NK-92 treated with Interleukin-12 subunit alpha and Interleukin-12 subunit beta, amount 100 ng/mL, for 24 hours (cell line): ENCODE measurements around the gene SYTL4.
A peak's percentile ranks its signal among the peaks of the same experiment; 100 is the strongest.
"Not testable (repeated sequence)": the region's sequence is repeated elsewhere in the genome, so short reads cannot be mapped to it uniquely, and the experiment has no call there.

Experiments used
- DNase-seq: peaks from one replicate; lab custom pipeline; 2025; lab: John Stamatoyannopoulos, UW

The SYTL4 gene

DNA sequence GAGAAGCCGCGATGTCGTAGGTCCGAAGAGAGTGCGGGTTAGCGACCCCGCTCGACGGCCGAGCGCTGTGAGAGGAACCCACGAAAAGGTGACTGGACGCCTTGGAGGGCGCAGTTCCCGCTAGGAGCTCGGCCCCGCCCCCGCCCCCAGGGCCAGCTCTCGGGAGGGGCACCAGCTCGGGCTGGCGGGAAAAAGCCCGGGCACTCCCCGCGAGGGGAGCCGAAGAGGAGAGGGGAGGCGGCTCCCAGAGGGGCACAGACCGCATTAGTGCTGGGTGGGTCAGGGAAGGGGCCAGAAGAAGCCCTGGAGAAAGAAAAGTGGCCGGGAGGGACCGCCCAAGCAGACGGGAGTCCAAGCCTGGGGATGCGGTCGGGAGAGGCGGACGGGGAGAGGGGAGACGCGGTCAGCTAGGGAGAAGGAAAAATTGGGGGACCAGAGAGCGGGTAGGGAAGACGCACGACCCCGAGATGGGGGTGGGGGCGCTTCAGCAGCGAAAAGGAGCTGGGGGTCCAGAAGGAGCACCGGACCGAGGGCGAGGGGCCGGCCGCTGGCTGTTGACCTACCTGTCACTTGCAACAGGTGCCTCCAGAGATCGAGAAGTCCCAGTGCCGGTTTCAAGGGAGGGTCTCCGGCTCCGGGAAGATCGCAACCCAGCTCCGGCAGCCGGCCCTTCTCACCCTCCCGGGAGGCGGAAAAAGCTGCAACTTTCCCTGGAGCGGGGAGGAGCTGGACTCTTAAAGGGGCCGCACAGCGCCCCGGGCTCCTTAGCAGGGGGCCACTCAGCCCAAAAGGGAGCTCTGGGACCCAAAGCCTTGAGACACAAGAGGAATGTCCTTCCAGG lies at the start of gene SYTL4:
Gene SYTL4 (minus strand): TSS at position 681 of the 841 bp plus-strand sequence. CDS start 30,084 bp downstream, outside the sequence.
- no peak for DNase-seq

- DNase-seq, result not testable (repeated sequence)
These were observed 37.5 kb upstream of the SYTL4 start for GRCh38 chrX:100769439-100769838.

- peak; percentile 46 for DNase-seq
These were observed 36.9 kb upstream of the SYTL4 start for GRCh38 chrX:100768679-100769338.

DNA sequence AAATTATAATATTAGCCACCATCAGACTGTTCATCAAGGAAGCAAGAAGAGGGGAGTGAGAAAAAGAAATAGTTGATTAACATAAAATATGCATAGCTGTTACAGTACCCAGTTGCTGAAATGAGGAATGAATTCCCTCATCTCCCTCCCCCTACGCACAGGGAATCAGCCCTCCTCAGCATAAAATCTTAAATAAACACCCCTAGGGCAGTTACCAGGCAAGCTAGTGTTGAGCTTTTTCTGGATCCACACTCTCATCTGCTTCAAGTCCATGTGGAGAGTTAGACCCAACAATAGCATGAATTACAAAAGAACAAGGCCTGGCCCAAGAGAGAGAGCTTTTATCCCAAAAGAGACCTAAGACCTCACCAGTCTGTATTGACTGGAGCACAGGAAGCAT lies 19.0 kb upstream of the SYTL4 start:
- no peak for DNase-seq

DNA sequence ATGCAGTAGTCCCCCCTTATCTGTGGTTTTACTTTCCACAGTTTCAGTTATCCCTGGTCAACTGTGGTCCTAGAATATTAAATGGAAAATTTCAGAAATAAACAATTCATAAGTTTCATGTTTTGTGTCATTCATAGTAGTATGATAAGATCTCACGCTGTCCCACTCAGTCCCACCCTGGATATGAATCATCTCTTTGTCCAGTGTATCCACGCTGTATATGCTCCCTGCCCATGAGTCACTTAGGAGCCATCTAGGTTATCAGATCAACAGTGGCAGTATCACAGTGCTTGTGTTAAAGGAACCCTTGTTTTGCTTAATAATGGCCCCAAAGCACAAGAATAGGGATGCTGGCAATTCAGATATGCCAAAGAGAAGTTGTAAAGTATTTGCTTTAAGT lies 16.2 kb upstream of the SYTL4 start:
- no peak for DNase-seq

DNA sequence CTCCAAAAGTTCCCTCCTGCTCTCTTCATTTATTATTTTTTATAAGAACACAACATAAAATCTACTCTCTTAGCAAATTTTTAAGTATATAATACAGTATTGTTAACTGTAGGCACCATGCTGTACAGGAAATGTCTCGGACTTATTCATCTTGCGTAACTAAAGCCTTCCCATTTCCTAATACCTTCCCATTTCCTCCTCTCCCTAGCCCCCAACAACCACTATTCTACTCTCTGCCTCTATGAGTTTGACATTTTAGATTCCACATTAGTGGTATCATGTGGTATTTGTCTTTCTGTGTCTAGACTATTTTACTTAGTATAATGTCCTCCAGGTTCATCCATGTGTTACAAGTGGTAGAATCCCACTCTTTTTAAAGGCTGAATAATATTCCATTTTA lies 15.8 kb upstream of the SYTL4 start:
- no peak for DNase-seq

- DNase-seq, result no peak
These were observed 15.2 kb upstream of the SYTL4 start for GRCh38 chrX:100747090-100747489.

DNA sequence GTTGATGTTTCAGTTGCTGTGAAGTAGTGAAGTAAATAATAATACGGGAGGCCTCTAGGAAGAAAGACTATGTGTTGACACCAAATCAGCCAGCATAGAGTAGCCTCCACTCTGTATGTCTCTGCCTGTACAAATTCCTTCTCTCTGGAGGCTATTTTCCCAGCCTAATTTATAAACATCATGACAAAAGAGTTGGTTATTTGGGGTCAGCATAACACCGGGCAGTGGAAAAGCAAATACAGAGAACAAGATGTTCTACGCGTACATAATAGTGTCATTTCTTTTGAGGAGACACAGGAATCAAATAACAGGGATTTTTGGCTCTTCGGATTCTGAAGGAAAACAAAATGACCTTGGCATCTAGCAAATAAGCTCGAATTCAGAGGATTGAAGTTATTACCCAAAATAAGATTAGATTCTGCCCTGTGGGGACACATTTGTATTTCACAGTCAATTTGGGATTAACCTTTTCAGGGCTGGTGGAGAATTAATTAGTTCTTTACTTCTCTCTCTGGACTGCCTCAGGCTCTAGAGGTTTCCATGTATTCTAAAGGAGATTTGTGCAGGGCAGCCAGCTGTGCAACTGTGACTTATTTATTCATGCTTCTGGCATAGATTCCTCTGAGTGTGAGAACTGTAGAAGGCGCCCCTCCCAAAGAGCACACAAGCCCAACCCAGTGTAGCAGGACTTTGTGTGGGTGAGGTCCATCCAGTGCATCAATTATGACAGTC lies 14.1 kb upstream of the SYTL4 start:
- no peak for DNase-seq

DNA sequence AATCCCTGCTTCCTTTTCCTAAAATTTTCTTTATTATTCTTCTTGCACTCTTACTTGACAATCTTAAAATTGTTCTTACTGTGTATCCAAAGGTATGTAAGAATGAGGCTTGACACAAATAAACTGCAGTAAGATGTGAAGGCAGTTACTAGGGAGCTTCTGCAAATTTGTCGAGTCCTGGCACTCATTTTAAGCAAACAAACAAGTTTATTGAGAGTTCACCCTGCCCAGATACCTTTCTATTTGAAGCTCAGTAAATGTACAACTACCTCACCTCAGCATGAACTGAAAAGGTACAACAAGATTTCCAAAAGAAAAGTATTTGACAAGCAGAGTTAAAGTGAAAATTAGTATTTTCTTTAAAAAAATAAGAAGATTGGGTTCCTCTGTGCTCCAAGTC lies 13.3 kb upstream of the SYTL4 start:
- DNase-seq, result no peak

GRCh38 chrX:100743009-100743607 lies 11.2 kb upstream of the SYTL4 start:
- DNase-seq, result no peak

DNA sequence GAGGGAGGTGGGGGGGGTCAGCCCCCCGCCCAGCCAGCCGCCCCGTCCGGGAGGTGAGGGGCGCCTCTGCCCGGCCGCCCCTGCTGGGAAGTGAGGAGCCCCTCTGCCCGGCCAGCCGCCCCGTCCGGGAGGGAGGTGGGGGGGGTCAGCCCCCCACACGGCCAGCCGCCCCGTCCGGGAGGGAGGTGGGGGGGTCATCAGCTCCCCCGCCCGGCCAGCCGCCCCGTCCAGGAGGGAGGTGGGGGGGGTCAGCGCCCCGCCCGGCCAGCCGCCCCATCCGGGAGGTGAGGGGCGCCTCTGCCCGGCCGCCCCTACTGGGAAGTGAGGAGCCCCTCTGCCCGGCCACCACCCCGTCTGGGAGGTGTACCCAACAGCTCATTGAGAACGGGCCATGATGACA lies 7.9 kb downstream of the SYTL4 start:
- not testable (repeated sequence) for DNase-seq

- no peak for DNase-seq
These were observed 10.6 kb downstream of the SYTL4 start for GRCh38 chrX:100721328-100721727.

DNA sequence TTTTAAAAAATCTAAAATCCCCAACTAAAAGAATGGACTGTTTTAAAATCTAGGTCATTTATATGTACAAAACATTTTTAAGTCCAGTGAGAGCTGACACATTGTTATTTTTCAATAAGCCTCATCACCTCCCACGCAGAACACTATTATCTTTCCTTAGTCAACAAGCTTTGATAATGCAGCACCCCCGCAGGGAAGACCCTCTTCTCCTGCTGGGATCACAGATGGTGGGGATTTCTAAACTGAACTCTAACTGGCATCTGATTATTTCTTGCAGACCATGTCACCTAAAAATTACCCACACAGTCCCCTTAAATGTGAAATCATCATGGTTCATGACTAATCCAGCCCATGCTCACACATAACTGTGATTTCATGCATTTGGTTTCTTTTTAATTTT lies 11.6 kb downstream of the SYTL4 start:
- no peak for DNase-seq

GRCh38 chrX:100719139-100719538 lies 12.8 kb downstream of the SYTL4 start:
- no peak for DNase-seq

- no peak for DNase-seq
These were observed 14.6 kb downstream of the SYTL4 start for GRCh38 chrX:100717363-100717762.

DNA sequence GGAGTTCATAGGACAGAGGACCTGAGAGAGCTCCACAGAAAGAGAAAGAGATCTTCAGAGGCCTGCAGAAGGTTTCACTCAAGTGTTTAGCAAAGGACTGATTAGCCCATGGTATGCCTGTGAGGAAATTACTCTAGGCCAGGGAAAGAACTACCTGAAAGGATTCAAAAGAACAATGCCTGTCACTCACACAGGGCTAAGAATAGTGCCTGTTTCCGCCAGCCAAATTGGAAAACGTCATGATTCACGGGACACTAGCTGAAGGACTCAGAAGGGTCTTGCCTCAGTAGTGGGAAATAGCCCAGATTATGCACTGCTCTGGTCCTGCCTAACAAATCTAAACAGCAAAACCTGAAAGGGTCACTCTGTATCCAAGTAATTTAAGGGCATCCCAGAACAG lies 21.1 kb downstream of the SYTL4 start:
- DNase-seq, result no peak

DNA sequence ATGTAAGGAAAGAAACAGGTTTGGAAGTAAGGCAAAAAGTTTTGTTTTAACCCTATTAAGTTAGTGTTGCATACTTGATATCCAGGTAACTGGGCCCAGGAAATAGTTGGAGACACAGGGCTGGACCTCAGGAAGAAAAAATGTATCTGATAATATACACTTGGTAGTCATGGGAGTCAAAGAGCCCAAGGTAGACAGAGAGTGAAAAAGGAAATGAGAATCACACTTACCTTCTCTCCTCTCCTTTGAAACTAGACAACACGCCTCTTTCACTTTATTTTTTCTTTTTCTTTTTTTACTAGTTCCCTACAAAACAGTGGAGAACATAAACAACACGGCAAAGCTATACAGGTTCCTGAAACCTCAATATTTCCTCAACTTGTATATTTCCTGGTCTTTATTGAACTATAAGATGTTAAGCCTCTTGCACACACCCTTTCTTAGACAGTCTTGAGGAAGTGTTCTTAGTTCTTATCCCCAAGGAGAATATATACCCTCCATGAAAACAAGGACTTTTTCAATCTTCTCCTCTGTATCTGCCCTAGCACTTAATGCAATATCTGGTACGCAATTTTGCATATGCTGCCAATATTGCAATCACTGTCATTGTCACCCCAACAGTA lies 27.2 kb downstream of the SYTL4 start:
- DNase-seq, result no peak

DNA sequence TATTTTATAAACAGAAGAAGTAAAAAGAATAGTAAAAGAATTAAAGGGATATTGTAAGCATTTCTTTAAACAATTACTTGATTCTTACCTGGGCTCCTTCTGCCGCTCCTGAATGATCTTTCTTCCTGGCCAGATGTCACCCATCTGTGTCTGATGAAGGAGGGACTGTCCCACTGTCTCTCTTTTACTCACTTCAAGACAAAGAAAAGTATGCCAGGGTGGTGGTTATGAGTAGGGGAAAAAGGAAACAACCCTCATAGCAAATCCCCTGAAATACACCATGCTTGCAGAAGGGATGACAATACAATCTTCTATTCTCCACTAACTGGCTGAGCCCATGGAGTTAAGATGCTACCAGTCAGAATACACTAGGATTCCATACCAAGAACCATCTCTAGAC lies 31.1 kb downstream of the SYTL4 start:
- no peak for DNase-seq

DNA sequence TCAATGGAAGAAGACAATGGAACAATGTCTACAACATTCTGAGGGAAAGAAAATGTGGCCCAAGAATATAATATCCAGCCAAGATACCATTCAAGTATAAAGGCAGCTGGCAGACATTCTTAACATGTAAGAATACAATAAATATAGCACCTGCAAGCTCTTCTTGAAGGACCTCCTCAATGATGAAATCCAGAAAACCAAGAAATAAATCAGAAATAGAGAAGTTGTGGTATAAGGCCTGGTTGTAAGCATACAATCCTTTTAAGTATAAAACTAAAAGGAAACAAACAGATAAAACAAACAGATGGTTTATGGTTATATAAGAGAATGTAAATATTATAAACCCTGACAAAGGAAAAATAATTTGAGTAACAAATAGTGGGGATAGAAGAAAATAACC lies 33.4 kb downstream of the SYTL4 start:
- no peak for DNase-seq

DNA sequence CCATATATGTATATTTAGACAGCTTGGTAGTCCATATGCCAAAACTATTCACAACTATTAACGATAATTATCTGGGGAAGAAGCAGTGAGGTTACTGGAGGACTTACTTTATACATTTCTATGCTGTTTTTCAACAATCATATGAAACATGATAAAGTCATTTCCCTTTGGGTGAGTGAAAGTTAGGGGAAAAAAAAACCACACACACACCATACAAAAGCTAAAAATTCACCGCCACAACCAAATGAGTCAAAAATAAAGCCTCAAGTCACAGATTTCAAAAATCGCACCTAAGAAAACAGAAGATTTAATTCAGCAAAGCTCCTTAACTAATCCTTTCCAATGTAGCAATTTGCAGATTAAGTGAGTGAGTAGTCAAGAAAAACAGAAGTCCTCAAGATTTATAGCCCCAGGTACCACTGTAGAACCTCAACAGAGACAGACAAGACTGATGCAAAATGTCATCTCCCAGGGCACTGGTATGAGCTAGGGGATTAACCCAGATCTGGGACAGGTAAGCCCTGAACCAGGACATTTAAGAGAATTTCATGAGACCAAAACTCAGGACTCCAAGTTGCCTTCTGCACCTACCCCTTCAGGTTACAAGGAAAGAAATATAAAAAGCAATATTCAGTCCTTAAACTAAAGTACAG lies 35.1 kb downstream of the SYTL4 start:
- no peak for DNase-seq

GRCh38 chrX:100695991-100696390 lies 35.9 kb downstream of the SYTL4 start:
- no peak for DNase-seq
